ENCODE measurements around the gene GLYATL1B.
"Not testable (repeated sequence)": the region's sequence is repeated elsewhere in the genome, so short reads cannot be mapped to it uniquely, and the experiment has no call there.

GLYATL1B gene, protein sequence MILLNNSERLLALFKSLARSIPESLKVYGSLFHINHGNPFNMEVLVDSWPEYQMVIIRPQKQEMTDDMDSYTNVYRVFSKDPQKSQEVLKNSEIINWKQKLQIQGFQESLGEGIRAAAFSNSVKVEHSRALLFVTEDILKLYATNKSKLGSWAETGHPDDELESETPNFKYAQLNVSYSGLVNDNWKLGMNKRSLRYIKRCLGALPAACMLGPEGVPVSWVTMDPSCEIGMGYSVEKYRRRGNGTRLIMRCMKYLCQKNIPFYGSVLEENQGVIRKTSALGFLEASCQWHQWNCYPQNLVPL

DNA sequence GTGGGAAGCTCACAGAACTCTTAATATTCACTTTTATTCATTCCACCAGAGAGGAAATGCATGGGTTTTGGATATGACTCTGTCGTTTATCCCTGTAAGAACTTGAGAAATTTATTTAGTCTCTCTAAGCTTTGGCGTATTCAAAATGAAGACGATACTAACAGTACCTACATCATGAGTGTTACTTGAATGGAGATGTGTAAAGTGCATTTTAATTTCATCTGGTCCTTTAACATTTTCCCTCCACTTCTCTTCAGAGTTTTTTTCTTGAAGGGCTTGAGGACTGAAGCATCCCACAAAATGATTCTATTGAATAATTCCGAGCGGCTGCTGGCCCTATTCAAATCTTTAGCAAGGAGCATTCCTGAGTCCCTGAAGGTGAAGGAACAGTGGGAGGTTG is at the start of gene GLYATL1B:
Gene GLYATL1B (plus strand): TSS at position 301 of the 400 bp plus-strand sequence. CDS start 0 bp downstream, at position 301.
- not testable (repeated sequence) for DNase-seq

DNA sequence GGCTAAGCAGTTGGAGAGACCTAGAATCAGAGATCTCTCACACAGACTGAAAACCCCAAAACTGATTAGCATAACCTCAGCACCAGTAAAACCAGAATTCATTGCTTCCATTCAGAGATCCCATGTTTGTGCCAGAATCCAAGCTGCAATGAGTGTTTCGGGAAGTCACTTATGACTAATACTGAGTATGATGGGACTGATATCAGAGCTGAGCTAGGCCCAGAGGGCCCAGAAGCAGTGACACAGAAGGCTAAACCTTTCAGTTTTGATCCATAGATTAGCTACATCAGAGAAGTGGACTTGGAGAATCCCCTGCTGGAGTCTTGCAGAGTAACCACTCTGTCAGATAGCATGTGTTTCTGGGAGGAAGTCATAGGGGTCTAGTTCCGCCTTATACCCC is 49.6 kb upstream of the GLYATL1B start:
- DNase-seq, result not testable (repeated sequence)

DNA sequence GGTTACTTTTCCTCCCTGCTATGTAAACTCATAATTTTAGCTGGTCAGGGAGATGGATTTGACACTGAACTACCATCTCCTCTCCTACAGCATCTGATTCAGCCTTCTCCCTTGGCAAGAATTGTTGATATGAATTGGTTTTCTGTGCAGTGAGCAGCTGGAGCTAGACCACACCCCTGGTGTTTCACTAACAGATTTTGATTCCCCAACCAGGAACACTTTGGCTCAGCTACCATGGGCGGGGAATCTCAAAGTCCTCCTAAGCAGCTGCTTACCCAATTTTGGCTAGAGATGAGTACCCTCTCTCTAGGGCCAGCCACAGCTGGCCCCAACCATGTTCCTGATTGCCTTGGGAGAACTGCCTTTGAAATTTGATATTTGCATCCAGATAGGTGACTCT is 48.7 kb upstream of the GLYATL1B start:
- DNase-seq, result not testable (repeated sequence)

DNA sequence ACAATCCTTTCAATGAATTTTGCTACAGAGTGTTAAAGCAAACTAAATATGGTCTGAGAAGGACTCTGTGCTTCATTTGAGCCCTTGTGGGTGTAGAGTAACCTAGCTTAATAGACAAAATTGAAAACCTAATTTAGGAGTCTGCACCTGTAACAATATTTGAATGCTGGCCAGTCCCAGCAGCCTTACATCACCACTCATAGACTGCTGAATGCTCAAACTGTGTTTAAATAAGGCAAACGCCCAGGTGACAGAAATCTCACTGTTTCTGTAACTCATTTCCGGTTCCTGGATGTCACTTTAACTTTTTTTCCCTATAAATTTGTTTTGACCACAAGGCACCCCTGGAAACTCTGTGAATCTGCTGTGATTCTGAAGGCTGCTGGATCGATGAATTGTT is 45.5 kb upstream of the GLYATL1B start:
- DNase-seq, result no peak

DNA sequence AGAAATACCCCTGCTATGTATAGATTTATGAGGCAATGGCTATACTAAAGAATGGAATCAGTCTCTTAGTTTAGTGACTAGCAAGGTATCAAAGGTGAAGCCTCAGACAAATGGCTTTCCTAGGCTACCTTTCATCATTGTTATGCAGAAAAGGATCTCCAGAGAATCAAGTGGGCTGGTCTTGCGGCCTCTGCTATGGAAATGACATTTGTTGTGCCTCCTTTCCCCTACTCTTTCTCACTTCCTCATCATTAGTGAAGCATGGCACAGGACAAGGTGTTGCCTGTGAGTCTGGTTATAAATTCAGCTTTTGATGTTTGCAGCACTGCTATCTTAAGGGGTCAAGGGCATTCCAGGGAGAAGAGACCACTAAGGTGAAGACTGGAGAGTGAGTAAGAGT is 34.7 kb upstream of the GLYATL1B start:
- DNase-seq, result not testable (repeated sequence)

DNA sequence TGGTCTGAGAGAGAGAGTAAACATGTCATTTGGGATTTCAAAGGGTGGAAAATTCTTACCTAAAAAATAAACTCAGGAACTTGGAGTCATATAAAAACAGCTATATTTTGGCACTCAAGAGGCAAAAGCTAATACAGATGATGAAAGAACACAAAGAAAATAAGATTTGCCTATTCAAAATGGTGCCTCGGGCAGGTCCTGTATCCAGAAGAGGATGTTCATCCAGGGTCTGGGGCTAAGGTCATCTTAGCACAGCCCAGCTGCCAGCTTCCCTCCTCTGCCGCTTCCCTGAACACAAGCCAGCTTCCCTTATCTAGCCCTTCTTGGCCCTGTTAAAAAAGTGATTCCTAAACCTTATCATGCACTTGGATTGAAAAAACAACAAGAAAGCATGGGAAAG is 33.8 kb upstream of the GLYATL1B start:
- not testable (repeated sequence) for DNase-seq

DNA sequence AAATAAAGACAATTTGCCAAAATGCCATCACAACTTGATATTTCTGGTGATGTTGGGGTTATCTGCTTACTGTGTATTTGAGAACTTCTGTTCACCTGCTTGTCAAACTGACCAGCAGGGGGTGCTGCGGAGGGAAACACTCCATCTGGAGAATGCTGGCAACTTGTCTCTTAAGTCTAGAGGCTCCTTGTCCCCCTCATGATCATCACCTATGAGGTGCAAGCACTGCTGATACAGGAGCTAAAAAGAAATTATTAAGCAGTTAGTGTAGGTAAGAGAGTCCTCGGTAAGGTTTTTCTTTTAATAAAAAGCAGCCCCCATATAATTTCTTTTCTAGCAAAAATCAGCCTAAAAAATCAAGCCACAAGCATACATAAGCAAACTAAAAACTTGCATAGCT is 32.7 kb upstream of the GLYATL1B start:
- no peak for DNase-seq

DNA sequence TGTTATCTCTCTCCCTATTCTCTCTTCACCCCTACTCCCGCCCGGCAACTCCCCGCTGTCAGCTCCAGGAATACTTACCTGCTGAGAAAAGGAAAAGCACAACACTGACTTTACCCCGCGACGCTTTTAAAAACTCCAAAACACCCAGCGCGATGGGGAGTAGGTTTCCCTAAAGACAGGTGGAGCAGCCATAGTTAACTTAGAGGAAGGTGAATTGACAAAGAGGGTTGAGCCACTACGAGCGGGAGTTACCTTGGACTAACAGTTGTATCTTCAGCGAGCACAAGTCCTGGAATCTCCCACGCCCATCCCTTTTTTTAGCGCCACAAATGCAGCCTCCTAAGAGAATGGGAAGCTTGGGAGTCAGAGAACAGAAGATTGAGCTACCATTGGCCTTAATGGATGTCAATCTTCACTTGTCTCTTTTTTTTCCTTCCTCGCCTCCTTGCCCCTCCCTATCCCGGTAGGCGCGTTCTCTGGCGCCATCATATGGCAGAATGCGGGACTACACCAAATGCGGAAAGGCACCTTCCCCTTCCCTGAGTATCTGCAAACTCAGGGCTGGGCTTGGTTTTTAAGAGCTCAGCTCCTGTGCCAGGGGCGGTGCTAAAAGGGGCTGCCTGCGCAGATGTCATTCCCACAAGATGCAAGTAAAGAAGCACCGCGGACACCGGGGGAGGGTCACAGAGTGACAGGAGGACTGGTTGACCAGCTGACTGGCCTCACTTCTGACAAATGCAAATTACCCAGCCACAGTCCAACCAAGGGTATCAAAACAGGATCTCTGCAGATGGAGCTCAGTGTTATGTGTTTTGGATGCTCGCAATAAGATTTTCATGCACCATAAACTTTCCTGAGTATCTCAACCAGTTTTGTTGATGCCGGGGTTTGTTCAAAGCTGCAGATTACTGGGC is 27.7 kb upstream of the GLYATL1B start:
- DNase-seq, result peak; percentile 92

DNA sequence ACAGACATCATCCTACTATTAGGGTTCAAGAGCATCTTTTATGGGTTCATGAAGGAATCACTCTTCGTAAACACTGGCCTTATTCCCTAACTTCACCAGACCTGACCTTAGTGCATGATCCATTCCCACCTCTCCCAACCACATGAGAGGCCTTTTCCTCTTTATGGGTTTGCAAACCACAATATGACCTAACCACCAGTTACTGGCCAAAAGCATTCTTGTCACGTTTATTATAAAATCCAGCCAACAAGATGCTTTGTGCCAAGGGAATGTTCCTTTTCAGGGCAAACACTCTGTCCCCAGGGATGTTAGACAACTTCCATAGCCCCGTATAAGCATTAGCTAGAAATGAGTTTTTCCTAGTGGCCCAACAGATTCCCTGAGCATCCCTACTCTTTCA is 26.0 kb upstream of the GLYATL1B start:
- not testable (repeated sequence) for DNase-seq

DNA sequence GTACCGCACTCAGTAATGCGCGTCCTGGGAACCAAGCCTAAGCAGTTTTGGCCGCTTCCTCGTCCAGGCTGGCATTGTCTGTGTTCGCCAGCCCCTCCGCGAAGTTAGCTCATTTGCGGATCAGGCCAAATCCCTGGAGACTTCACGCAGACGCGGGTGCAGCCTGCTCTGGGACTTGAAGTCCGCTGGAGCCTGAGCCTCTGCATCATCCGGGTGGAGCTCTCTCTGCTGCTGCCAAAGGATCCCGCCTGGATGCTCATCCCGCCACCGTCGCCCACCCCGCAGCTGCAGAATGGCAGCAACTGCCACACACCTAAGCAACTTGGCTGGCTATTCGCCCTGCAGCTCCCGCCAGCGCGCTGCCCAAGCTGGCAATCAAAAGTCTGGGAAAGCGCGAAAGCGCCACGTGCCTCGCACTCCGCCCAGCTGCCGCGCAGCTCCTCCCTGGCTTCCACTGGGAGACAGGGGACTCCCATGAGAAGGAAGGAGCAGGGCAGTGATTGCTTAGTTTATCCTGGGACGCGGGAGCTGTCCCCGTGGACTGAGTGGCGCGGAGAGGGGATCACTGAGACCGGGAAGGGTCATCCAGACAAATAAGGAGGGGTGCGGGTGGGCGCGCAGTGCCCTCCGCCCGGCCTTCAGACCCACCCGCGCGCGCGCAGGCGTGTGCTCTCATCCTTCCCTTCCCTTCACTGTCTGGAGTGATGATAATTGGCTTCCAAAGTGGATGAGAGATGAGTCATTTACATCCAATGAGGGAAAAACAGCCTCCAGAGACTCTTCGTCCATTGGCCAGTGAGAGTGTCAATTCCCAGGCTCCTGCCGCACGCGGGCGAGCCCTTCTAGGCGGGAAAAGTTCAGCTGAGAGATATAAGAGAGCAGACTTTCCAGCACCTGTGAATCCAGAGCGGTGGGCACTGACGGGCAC is 23.2 kb upstream of the GLYATL1B start:
- DNase-seq, result no peak

DNA sequence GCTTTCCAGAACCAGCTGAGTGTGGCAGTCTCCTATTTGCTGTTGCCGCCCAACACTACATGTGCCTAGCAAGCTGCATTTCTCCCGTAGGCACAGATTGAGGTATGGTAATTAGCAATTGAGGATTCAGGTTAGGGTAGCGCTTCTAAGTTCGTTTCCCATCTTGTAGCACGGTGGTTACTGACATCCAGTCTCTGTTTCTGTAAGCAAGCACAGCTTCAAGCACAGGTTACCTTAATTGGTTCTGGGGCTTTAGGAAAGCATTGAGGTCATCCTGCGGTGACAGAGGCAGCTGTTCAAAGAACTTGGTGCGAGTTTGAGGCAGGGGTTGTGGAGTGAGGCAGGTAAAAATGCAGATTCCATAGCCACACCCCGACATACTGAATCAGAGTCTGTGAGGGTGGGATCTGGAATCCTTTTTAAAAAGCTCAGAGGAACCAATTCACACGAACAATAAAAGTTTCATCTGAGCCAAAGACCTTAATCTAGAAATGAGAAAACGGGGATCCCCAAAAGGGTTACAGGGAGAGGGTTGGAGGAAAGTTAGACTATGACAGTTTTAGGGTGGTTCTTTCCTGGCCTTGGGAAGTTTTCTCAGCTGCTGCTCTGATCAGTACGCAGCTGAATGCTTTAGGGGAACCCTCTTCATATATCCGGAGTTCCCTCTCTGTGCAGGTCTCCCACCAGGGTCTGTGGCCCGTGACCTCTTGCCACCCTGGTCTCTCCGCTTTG is 21.9 kb upstream of the GLYATL1B start:
- not testable (repeated sequence) for DNase-seq

DNA sequence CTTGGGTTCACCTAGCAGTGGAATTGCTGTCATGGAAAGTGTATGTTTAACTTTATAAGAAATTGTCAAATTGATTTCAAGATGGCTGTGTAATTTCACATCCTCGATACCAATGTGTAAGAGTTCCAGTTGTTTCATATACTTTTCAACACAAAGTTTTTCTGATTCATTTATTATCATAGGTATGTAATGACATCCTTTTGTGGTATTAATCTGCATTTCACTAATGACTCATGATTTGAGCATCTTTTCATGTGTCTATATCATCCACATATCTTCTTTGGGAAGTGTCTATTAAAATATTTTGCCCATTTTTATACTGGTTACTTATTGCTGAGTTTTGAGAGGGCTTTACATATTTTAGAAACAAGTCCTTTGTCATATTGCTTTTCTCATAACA is 17.0 kb upstream of the GLYATL1B start:
- DNase-seq, result no peak

DNA sequence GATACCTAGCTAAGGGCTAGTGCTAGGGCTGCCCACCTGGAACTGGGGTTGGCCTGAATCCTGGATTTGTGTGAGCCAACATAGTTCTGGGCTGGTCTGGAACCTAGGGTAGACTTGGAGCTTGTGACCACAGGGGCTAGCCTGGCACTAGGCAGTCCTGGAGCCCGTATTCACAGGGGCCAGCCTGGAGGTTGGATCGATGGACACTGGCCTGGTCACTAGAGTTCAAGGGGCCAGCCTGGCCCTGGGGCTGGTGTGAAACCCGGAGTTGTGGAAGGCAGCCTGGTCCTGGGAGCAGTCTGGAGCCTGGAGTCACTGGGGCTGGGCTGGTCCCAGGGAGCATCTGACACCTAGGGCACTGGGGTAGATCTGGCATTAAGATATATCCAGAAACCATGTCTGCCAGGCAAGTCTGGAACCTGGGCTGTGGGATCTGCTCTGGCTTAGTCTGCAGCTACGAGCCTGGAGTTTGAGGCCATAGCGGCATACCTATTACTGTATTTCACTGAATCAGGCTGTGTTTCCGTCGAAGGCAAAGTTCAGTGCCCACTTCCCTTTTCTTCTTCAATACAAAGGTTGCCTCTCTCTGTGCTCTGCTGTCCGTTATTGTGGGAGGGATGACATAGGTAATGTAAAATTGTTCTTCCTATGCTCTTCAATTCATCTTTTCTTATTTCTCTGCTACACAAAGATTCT is 9.1 kb upstream of the GLYATL1B start:
- no peak for DNase-seq

DNA sequence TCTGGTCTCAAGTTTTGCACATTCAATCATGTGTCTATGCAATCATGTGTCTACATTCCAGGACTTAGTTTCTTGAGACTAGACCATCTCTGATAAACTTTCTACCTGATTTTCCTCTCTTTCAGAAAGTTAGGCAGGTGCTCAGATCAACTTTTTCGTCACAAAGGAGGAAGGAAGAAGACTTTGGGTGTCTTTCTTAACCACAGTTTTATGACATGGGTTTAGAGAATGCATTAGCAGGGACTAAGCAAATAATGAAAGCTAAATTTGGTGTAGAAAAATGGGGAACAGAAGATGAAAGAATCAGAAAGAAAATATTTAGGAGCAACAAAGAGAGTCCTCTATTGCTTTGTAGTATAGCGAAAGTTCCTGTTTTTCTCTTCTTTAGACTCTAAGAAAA is 7.7 kb upstream of the GLYATL1B start:
- DNase-seq, result no peak

DNA sequence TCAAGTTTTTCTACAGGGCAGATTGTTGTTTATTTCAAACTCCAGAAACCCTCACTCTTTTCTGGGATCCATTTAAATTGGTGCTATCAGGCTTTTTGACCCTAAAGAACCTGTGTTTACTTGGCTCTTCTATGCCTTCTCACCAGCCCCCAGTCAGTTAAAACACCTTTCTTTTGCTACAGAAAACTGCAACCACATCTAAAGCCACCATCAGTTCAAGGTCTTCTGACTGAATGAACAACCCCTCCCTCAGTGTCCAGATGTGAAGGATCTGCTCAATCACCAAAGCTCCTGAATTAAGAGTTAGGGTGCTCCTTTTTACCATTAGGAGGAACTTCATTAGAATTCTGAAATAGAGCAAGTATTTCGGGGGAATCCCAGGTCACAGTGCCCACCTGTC is 7.0 kb upstream of the GLYATL1B start:
- no peak for DNase-seq

DNA sequence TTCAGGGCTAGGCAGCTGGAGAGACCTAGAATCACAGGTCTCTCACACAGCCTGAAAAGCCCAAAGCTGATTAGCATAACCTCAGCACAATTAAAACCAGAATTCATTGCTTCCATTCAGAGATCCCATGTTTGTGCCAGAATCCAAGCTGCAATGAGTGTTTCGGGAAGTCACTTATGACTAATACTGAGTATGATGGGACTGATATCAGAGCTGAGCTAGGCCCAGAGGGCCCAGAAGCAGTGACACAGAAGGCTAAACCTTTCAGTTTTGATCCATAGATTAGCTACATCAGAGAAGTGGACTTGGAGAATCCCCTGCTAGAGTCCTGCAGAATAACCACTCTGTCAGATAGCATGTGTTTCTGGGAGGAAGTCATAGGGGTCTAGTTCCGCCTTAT is 5.7 kb upstream of the GLYATL1B start:
- not testable (repeated sequence) for DNase-seq

DNA sequence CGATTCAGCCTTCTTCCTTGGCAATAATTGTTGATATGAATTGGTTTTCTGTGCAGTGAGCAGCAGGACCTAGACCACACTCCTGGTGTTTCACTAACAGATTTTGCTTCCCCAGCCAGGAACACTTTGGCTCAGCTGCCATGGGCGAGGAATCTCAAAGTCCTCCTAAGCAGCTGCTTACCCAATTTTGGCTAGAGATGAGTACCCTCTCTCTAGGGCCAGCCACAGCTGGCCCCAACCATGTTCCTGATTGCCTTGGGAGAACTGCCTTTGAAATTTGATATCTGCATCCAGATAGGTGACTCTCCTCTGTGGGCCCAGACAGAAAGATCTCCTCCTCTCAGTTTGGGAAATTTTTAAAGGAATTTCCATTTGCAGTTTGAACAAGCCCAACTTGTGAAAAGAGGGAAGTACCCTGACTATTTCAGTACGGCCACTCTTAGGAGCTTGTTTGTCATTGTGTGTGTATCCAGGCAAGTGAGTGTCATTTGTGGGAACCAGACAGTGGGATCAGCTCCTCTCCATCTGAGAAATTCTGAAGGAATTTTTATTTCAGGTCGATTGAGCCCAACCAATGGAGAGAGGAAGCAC is 4.6 kb upstream of the GLYATL1B start:
- not testable (repeated sequence) for DNase-seq

DNA sequence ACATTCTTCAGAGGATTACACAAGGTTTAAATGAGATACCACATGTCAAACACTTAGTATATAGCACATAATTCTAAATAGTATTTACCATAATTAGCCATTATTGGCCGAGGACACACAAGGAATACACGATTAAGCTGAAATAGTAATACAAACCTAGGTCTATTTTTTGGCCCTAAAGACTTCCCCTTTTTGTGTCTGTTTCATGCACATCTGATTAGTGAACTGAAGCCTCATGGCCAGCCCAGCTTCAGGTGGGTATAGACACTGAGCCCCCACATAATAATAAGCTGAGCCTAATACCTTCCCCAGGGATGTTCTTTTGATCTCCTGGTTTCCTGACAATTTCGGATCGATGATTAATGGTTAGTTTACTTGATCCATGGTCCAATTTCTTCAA is 2.1 kb downstream of the GLYATL1B start:
- DNase-seq, result no peak

DNA sequence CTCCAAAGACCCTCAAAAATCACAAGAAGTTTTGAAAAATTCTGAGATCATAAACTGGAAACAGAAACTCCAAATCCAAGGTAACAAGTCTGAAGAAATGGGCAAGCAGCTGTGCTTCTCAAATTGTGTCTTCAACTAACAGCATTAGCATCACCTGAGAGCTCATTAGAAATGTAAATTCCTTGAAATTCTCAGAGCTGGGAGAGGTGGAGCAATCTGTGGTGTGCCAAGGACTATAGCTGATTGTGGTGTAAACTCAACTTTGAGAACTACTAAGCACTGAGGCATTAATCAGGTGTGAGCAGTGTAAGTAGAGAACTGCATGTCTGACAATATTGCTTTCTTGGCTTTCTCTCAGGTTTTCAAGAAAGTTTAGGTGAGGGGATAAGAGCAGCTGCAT is 7.5 kb downstream of the GLYATL1B start:
- not testable (repeated sequence) for DNase-seq

DNA sequence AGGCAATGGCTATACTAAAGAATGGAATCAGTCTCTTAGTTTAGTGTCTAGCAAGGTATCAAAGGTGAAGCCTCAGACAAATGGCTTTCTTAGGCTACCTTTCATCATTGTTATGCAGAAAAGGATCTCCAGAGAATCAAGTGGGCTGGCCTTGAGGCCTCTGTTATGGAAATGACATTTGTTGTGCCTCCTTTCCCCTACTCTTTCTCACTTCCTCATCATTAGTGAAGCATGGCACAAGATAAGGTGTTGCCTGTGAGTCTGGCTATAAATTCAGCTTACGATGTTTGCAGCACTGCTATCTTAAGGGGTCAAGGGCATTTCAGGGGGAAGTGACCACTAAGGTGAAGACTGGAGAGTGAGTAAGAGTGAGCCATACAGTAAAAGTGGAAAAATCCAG is 9.1 kb downstream of the GLYATL1B start:
- DNase-seq, result not testable (repeated sequence)

DNA sequence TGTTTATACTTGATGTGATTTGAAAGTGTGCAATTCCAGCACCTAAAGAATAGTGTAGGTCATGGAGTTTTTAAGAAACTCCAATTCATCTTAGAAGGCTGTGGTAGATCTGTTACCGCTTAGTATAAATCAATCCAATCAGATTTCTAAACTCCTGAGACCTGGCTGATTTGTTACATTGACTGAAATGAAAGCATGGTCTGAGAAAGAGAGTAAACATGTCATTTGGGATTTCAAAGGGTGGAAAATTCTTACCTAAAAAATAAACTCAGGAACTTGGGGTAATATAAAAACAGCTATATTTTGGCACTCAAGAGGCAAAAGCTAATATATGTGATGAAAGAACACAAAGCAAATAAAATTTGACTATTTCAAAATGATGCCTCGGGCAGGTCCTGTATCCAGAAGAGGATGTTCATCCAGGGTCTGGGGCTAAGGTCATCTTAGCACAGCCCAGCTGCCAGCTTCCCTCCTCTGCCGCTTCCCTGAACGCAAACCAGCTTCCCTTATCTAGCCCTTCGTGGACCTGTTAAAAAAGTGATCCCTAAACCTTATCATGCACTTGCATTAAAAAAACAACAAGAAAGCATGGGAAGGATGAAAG is 10.0 kb downstream of the GLYATL1B start:
- DNase-seq, result not testable (repeated sequence)

All from NCI-H1048 (cell line).